SK-N-SH treated with all-trans-retinoic acid at 6 μM for 48 hours (cell line): ENCODE measurements around the gene ABCF2.

Experiments
- ARNTL ChIP-seq: fragments of 450-650 bp; formaldehyde crosslinking; IDR thresholded peaks from 2 replicates; pipeline ENCODE4 v1.5.0; 2020; ENCODE audit warnings: low read depth, mild to moderate bottlenecking, moderate library complexity, borderline replicate concordance
- CREB5 ChIP-seq: fragments of 250-450 bp; sonication (Bioruptor Pico); IDR thresholded peaks from 2 replicates; pipeline ENCODE4 v1.5.1; 2020; ENCODE audit warnings: low read depth, mild to moderate bottlenecking, moderate library complexity
- ISL1 ChIP-seq: fragments of 250-450 bp; sonication (Bioruptor Pico); IDR thresholded peaks from 2 replicates; pipeline ENCODE4 v2.1.2; 2022; ENCODE audit warnings: mild to moderate bottlenecking, moderate library complexity
- POU6F1 ChIP-seq: fragments of 250-450 bp; sonication (Bioruptor Pico); IDR thresholded peaks from 2 replicates; pipeline ENCODE4 v1.8.0; 2021; ENCODE audit warnings: low read depth, mild to moderate bottlenecking, moderate library complexity, borderline replicate concordance
- PPARA ChIP-seq: fragments of 250-450 bp; sonication (Bioruptor Pico); IDR thresholded peaks from 2 replicates; pipeline ENCODE4 v1.5.0; 2020; ENCODE audit warnings: mild to moderate bottlenecking, borderline replicate concordance
- TCF4 ChIP-seq: fragments of 250-450 bp; sonication (Bioruptor Pico); IDR thresholded peaks from 2 replicates; pipeline ENCODE4 v1.8.0; 2021; ENCODE audit warnings: mild to moderate bottlenecking, moderate library complexity, borderline replicate concordance

- no peak for TF ChIP-seq ARNTL
- TF ChIP-seq TCF4: no peak
- no peak for TF ChIP-seq PPARA (CRISPR knock-in tag)
- no peak for TF ChIP-seq POU6F1
- TF ChIP-seq CREB5 (CRISPR knock-in tag): no peak
- TF ChIP-seq ISL1 (CRISPR knock-in tag): no peak
These were observed 49.7 kb downstream of the ABCF2 start for GRCh38 chr7:151177310-151177709.
